ENCODE measurements around the gene ZNF775.

- TF ChIP-seq CTCF (optimal IDR thresholded peaks at IDR 0.05 in 1 of 3, IDR thresholded peaks at IDR 0.05 in 1 of 3, conservative IDR thresholded peaks at IDR 0.05 in 1 of 3; ENCODE audit: extremely low read depth in 1 of 3, insufficient read depth in 2 of 3, low read length in 3 of 3) (no peak), EZH2 (IDR thresholded peaks at IDR 0.05; ENCODE audit: low read length) (no peak)
These were observed 29.5 kb downstream of the ZNF775 start for GRCh38 chr7:150408393-150409299.

Measured in keratinocyte (primary cell).